Tibial nerve (tissue), 4 donors: ENCODE measurements around the gene FGFR1OP2.

Experiments used
- CTCF ChIP-seq, 5 experiments: fragments of 200-600 bp in 3 of 5; fragments of 450-650 bp in 2 of 5; sonication (generic) in 3 of 5; IDR thresholded peaks; one replicate each; pipeline ENCODE4 v1.5.1; 2016 to 2019; ENCODE audit warnings: antibody characterized with exemption in 5 of 5, mild to moderate bottlenecking in 3 of 5, moderate library complexity in 2 of 5
- EP300 ChIP-seq, 2 donors: sonication (generic); formaldehyde crosslinking; IDR thresholded peaks; one replicate each; pipeline ENCODE4 v1.6.1; 2017; ENCODE audit warnings: antibody characterized with exemption in 2 of 2, mild to moderate bottlenecking in 1 of 2

GRCh38 chr12:26966842-26967241 lies 28.6 kb downstream of the FGFR1OP2 start:
- TF ChIP-seq CTCF (IDR thresholded peaks at IDR 0.05) (no peak), EP300 (IDR thresholded peaks at IDR 0.05) (no peak)
